Upper lobe of left lung (tissue), 4 donors: ENCODE results near the gene MALRD1.

Experiments
- POLR2A ChIP-seq, 4 donors: fragments of 450-650 bp; IDR thresholded peaks; one replicate each; pipeline ENCODE4 v1.5.1; 2016 to 2017; ENCODE audit warnings: antibody characterized with exemption in 4 of 4, mild to moderate bottlenecking in 2 of 4
- TF ChIP-seq, protein P1 (sequence below), 6 experiments: fragments of 450-650 bp in 4 of 6; fragments of 200-600 bp in 2 of 6; sonication (generic) in 2 of 6; IDR thresholded peaks; one replicate each; pipeline ENCODE4 v1.5.1; 2016 to 2019; ENCODE audit warnings: antibody characterized with exemption in 6 of 6

DNA sequence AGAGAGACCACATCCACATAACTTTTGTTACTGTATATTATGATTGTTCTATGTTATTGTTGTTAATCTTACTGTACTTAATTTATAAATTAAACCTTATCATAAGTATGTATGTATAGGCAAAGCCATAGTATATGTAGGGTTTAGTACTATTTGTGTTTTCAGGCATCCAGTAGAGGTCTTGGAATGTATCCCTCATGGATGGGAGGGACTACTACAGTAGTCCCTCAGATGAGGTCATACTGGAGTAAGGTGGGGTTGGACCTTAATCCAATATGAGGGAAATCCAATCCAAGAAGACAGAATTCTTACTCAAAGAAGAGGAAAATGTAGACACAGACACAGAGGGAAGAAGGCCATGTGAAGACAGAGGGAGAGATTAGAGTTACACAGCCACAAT is 34.1 kb upstream of the MALRD1 start:
- TF ChIP-seq, protein P1, sequence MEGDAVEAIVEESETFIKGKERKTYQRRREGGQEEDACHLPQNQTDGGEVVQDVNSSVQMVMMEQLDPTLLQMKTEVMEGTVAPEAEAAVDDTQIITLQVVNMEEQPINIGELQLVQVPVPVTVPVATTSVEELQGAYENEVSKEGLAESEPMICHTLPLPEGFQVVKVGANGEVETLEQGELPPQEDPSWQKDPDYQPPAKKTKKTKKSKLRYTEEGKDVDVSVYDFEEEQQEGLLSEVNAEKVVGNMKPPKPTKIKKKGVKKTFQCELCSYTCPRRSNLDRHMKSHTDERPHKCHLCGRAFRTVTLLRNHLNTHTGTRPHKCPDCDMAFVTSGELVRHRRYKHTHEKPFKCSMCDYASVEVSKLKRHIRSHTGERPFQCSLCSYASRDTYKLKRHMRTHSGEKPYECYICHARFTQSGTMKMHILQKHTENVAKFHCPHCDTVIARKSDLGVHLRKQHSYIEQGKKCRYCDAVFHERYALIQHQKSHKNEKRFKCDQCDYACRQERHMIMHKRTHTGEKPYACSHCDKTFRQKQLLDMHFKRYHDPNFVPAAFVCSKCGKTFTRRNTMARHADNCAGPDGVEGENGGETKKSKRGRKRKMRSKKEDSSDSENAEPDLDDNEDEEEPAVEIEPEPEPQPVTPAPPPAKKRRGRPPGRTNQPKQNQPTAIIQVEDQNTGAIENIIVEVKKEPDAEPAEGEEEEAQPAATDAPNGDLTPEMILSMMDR (IDR thresholded peaks at IDR 0.05): no peak
- no peak for TF ChIP-seq POLR2A (IDR thresholded peaks at IDR 0.05)
